GM23248 (cell line): ENCODE results near the gene RANBP10.

Experiments used
- EZH2 ChIP-seq: fragments of 200-600 bp; sonication (generic); IDR thresholded peaks from 2 replicates; pipeline ENCODE4 v1.6.1; 2018; ENCODE audit warnings: antibody characterized with exemption, mild to moderate bottlenecking; ENCODE audit not compliant: insufficient read depth, poor library complexity, severe bottlenecking
- EZH2phosphoT487 ChIP-seq: fragments of 200-600 bp; sonication (generic); IDR thresholded peaks from 2 replicates; pipeline ENCODE4 v1.6.1; 2018; ENCODE audit warnings: antibody characterized with exemption, moderate library complexity, mild to moderate bottlenecking, low read depth; ENCODE audit not compliant: insufficient read depth

GRCh38 chr16:67736858-67737257 lies 69.5 kb downstream of the RANBP10 start:
- TF ChIP-seq EZH2phosphoT487 (no peak), EZH2 (no peak)
